MM.1S (cell line): ENCODE results near the gene ARID3B.

Experiments used
- DNase-seq: peaks from one replicate; pipeline ENCODE4 v3.0.0-alpha.2; 2015
- H2AFZ ChIP-seq: fragments of 300-600 bp; sonication (generic); 2 replicates; pipeline ENCODE4 v1.6.0; 2016; ENCODE audit warnings: antibody characterized with exemption, low read length
- H3F3A ChIP-seq: fragments of 300-600 bp; sonication (generic); 2 replicates; pipeline ENCODE4 v1.6.1; 2016; ENCODE audit warnings: mild to moderate bottlenecking, antibody characterized with exemption, low read length, moderate library complexity, mixed read lengths; ENCODE audit not compliant: insufficient read depth
- H3K27ac ChIP-seq: fragments of 300-600 bp; sonication (generic); 2 replicates; pipeline ENCODE4 v1.5.1; 2016; ENCODE audit warnings: mild to moderate bottlenecking, low read length
- H3K27me3 ChIP-seq: fragments of 300-600 bp; sonication (generic); replicated peaks from 2 replicates; pipeline ENCODE4 v1.6.0; 2016; ENCODE audit warnings: low read length; ENCODE audit not compliant: insufficient read depth
- H3K36me3 ChIP-seq: fragments of 300-600 bp; sonication (generic); replicated peaks from 2 replicates; pipeline ENCODE4 v1.6.1; 2016; ENCODE audit warnings: mild to moderate bottlenecking, low read length, mixed read lengths; ENCODE audit not compliant: insufficient read depth
- H3K4me1 ChIP-seq: fragments of 300-600 bp; sonication (generic); 2 replicates; pipeline ENCODE4 v1.6.1; 2016; ENCODE audit warnings: low read length, mixed read lengths
- H3K4me2 ChIP-seq: fragments of 300-600 bp; sonication (generic); 2 replicates; pipeline ENCODE4 v1.6.0; 2016; ENCODE audit warnings: low read depth, low read length
- H3K4me3 ChIP-seq: fragments of 300-600 bp; sonication (generic); 2 replicates; pipeline ENCODE4 v1.5.1; 2016; ENCODE audit warnings: low read length, mixed read lengths
- H3K79me2 ChIP-seq: fragments of 300-600 bp; sonication (generic); 2 replicates; pipeline ENCODE4 v1.6.1; 2016; ENCODE audit warnings: mixed run types, low read length, mixed read lengths
- H3K9ac ChIP-seq: fragments of 300-600 bp; sonication (generic); 2 replicates; pipeline ENCODE4 v1.6.1; 2016; ENCODE audit warnings: low read length, mixed read lengths
- H3K9me2 ChIP-seq: fragments of 300-600 bp; sonication (generic); replicated peaks from 2 replicates; pipeline ENCODE4 v1.6.1; 2016; ENCODE audit warnings: mild to moderate bottlenecking, low read length, mixed read lengths; ENCODE audit not compliant: insufficient read depth
- H3K9me3 ChIP-seq: fragments of 300-600 bp; sonication (generic); replicated peaks from 2 replicates; pipeline ENCODE4 v1.6.1; 2016; ENCODE audit warnings: mild to moderate bottlenecking, low read length, mixed read lengths; ENCODE audit not compliant: insufficient read depth
- H4K20me1 ChIP-seq: fragments of 300-600 bp; sonication (generic); 2 replicates; pipeline ENCODE4 v1.6.1; 2016; ENCODE audit warnings: mild to moderate bottlenecking, low read length, moderate library complexity, mixed read lengths; ENCODE audit not compliant: insufficient read depth
- EZH2 ChIP-seq: fragments of 300-600 bp; sonication (generic); optimal IDR thresholded peaks from 2 replicates; pipeline ENCODE3; 2017; ENCODE audit warnings: low read depth, mild to moderate bottlenecking, antibody characterized with exemption, low read length, mixed read lengths
- EZH2phosphoT487 ChIP-seq: fragments of 300-600 bp; sonication (generic); IDR thresholded peaks from 2 replicates; pipeline ENCODE4 v1.6.1; 2018; ENCODE audit warnings: antibody characterized with exemption, low read length
- TF ChIP-seq, protein P1 (sequence below): fragments of 300-600 bp; sonication (generic); IDR thresholded peaks from 2 replicates; pipeline ENCODE4 v1.5.1; 2016; ENCODE audit warnings: antibody characterized with exemption, low read length, mixed read lengths

ARID3B gene

GRCh38 chr15:74585857-74586256 is 44.8 kb downstream of the ARID3B start:
- Histone ChIP-seq H3K36me3 (peaks cover 13% of the 10 kb centered on the region), H3K9me2 (no peaks in the 10 kb centered on the region), H3K27ac (no peak overlapping the region), H3K4me1 (no peaks in the 10 kb centered on the region), H3F3A (no peaks in the 10 kb centered on the region), H3K9me3 (no peaks in the 10 kb centered on the region), H3K9ac (no peak overlapping the region), H3K27me3 (no peaks in the 10 kb centered on the region), H4K20me1 (no peaks in the 10 kb centered on the region), H2AFZ (no peak overlapping the region), H3K4me3 (no peak overlapping the region), H3K79me2 (peaks cover 86% of the 10 kb centered on the region), H3K4me2 (no peak overlapping the region)
- TF ChIP-seq, protein P1, sequence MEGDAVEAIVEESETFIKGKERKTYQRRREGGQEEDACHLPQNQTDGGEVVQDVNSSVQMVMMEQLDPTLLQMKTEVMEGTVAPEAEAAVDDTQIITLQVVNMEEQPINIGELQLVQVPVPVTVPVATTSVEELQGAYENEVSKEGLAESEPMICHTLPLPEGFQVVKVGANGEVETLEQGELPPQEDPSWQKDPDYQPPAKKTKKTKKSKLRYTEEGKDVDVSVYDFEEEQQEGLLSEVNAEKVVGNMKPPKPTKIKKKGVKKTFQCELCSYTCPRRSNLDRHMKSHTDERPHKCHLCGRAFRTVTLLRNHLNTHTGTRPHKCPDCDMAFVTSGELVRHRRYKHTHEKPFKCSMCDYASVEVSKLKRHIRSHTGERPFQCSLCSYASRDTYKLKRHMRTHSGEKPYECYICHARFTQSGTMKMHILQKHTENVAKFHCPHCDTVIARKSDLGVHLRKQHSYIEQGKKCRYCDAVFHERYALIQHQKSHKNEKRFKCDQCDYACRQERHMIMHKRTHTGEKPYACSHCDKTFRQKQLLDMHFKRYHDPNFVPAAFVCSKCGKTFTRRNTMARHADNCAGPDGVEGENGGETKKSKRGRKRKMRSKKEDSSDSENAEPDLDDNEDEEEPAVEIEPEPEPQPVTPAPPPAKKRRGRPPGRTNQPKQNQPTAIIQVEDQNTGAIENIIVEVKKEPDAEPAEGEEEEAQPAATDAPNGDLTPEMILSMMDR = no peak
- TF ChIP-seq EZH2phosphoT487 (no peak), EZH2 (no peak)
- no peak for DNase-seq

DNA sequence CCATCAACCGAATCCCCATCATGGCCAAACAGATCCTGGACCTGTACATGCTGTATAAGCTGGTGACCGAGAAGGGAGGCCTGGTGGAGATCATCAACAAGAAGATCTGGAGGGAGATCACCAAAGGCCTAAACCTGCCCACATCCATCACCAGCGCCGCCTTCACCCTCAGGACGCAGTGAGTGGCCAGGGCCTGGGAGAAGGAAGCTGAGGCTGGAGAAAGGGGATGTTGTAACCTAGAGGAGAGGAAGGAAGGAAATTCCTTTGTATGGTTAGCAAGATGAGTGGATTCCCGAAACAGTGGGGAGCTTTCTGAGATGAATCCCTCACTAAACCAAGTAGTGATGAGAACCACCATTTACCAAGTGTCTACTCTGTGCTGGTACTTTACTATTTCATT is 48.8 kb downstream of the ARID3B start:
- Histone ChIP-seq H3F3A (peaks cover 4% of the 10 kb centered on the region; the same call in 1 of the 2 replicates), H3K36me3 (peaks cover 13% of the 10 kb centered on the region), H2AFZ (no peak overlapping the region), H3K27me3 (no peaks in the 10 kb centered on the region), H3K4me3 (no peak overlapping the region), H3K9me2 (no peaks in the 10 kb centered on the region), H4K20me1 (no peaks in the 10 kb centered on the region), H3K27ac (no peak overlapping the region), H3K79me2 (peaks cover 66% of the 10 kb centered on the region), H3K4me2 (no peak overlapping the region), H3K9ac (no peak overlapping the region), H3K9me3 (no peaks in the 10 kb centered on the region), H3K4me1 (no peaks in the 10 kb centered on the region)
- no peak for DNase-seq
- TF ChIP-seq, protein P1 = no peak
- TF ChIP-seq EZH2phosphoT487 (no peak), EZH2 (no peak)

DNA sequence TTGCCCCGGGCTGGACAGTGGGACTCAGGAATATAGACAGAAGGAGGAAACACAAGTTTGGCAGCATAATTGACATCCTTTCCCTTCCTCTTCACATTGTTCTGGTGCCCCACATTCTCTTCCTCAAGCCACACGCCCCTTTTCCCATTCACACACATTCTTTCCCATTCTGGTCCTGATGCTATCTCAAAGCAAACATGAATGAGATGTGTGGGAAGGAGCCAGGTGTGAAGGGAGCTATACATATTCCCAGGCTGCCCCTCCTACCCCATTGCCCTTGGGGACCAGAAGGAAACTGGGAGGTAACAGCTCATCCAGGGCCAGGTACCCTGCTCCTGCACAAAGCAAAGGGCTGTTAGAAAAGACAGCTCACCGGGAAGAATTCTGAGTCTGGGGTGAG is 51.2 kb downstream of the ARID3B start:
- no peak overlapping the region for H3K9ac ChIP-seq
- H3K4me2 ChIP-seq = no peak overlapping the region
- H3K36me3 ChIP-seq = peaks cover 8% of the 10 kb centered on the region
- TF ChIP-seq, protein P1 = no peak
- TF ChIP-seq EZH2phosphoT487 (no peak), EZH2 (no peak)
- peaks cover 6% of the 10 kb centered on the region; the same call in 1 of the 2 replicates for H3F3A ChIP-seq
- no peaks in the 10 kb centered on the region for H3K9me2 ChIP-seq
- H3K79me2 ChIP-seq = peaks cover 44% of the 10 kb centered on the region
- H3K27ac ChIP-seq = no peak overlapping the region
- no peaks in the 10 kb centered on the region for H3K27me3 ChIP-seq
- no peaks in the 10 kb centered on the region for H3K4me1 ChIP-seq
- no peaks in the 10 kb centered on the region for H3K9me3 ChIP-seq
- H4K20me1 ChIP-seq = no peaks in the 10 kb centered on the region
- no peak for DNase-seq
- H2AFZ ChIP-seq = no peak overlapping the region
- no peak overlapping the region for H3K4me3 ChIP-seq
